Loucy (cell line): ENCODE data around the gene FGG.

Experiments used
- H2AFZ ChIP-seq: fragments of 200-600 bp; sonication (generic); 2 replicates; pipeline ENCODE4 v1.6.0; 2016; ENCODE audit warnings: antibody characterized with exemption, mild to moderate bottlenecking, low read length, moderate library complexity
- H3F3A ChIP-seq: fragments of 200-600 bp; 2 replicates; pipeline ENCODE4 v1.6.0; 2016; ENCODE audit warnings: antibody characterized with exemption, low read depth, mild to moderate bottlenecking
- H3K27me3 ChIP-seq: fragments of 200-600 bp; sonication (generic); 2 replicates; pipeline ENCODE4 v1.6.1; 2014; ENCODE audit warnings: low read length, mild to moderate bottlenecking; ENCODE audit not compliant: insufficient read depth, poor library complexity, severe bottlenecking
- H3K36me3 ChIP-seq: fragments of 200-600 bp; sonication (generic); 2 replicates; pipeline ENCODE4 v1.6.1; 2016; ENCODE audit warnings: low read length; ENCODE audit not compliant: insufficient read depth
- H3K4me1 ChIP-seq: fragments of 200-600 bp; sonication (generic); 2 replicates; pipeline ENCODE4 v1.5.1; 2014; ENCODE audit warnings: low read length, mild to moderate bottlenecking; ENCODE audit not compliant: insufficient read depth, poor library complexity, severe bottlenecking
- H3K4me2 ChIP-seq: fragments of 200-600 bp; sonication (generic); 2 replicates; pipeline ENCODE4 v1.6.0; 2014; ENCODE audit warnings: antibody characterized with exemption, low read length, low read depth, mild to moderate bottlenecking; ENCODE audit not compliant: poor library complexity, severe bottlenecking
- H3K4me3 ChIP-seq: fragments of 200-600 bp; sonication (generic); 2 replicates; pipeline ENCODE4 v1.5.1; 2014; ENCODE audit warnings: low read length, mild to moderate bottlenecking, mixed read lengths; ENCODE audit not compliant: poor library complexity, severe bottlenecking
- H3K79me2 ChIP-seq: fragments of 200-600 bp; sonication (generic); 2 replicates; pipeline ENCODE4 v1.6.1; 2014; ENCODE audit warnings: low read length; ENCODE audit not compliant: insufficient read depth
- H3K9ac ChIP-seq: fragments of 200-600 bp; sonication (generic); 2 replicates; pipeline ENCODE4 v1.6.0; 2014; ENCODE audit warnings: mild to moderate bottlenecking, low read depth, low read length, moderate library complexity; ENCODE audit not compliant: poor library complexity, severe bottlenecking
- H3K9me2 ChIP-seq: fragments of 200-600 bp; sonication (generic); replicated peaks from 2 replicates; pipeline ENCODE4 v1.6.1; 2016; ENCODE audit warnings: low read depth, low read length, mixed read lengths
- H3K9me3 ChIP-seq: fragments of 200-600 bp; sonication (generic); 2 replicates; pipeline ENCODE4 v1.6.1; 2014; ENCODE audit warnings: mild to moderate bottlenecking, antibody characterized with exemption, low read length, low read depth; ENCODE audit not compliant: insufficient read depth
- H4K20me1 ChIP-seq: fragments of 200-600 bp; sonication (generic); 2 replicates; pipeline ENCODE4 v1.6.0; 2014; ENCODE audit warnings: antibody characterized with exemption, low read length, mild to moderate bottlenecking; ENCODE audit not compliant: insufficient read depth, poor library complexity, severe bottlenecking
- CTCF ChIP-seq: fragments of 200-600 bp; sonication (generic); conservative IDR thresholded peaks from 2 replicates; pipeline ENCODE4 v1.5.1; 2014; ENCODE audit warnings: mild to moderate bottlenecking, antibody characterized with exemption, low read length
- EZH2phosphoT487 ChIP-seq: fragments of 200-600 bp; IDR thresholded peaks from 2 replicates; pipeline ENCODE4 v1.6.1; 2018; ENCODE audit warnings: antibody characterized with exemption, mild to moderate bottlenecking, moderate library complexity, borderline replicate concordance

The FGG gene

GRCh38 chr4:154643493-154643892 lies 31.0 kb upstream of the FGG start:
- no peaks in the 10 kb centered on the region for H3K4me1 ChIP-seq

GRCh38 chr4:154642373-154643009 lies 30.0 kb upstream of the FGG start:
- H3K9me2 ChIP-seq = no peaks in the 10 kb centered on the region
- H3F3A ChIP-seq = no peaks in the 10 kb centered on the region
- no peaks in the 10 kb centered on the region for H3K27me3 ChIP-seq
- no peak overlapping the region for H3K4me2 ChIP-seq
- no peaks in the 10 kb centered on the region for H3K36me3 ChIP-seq
- no peaks in the 10 kb centered on the region for H3K4me1 ChIP-seq
- no peaks in the 10 kb centered on the region for H4K20me1 ChIP-seq
- no peak overlapping the region for H2AFZ ChIP-seq
- TF ChIP-seq EZH2phosphoT487 (no peak), CTCF (no peak)
- no peaks in the 10 kb centered on the region for H3K79me2 ChIP-seq
- no peaks in the 10 kb centered on the region for H3K9me3 ChIP-seq
- H3K4me3 ChIP-seq = no peak overlapping the region
- H3K9ac ChIP-seq = no peak overlapping the region

More at GRCh38 chr4:154643493-154643892, 31.0 kb upstream of the FGG start:
- Histone ChIP-seq H3K9ac (no peak overlapping the region), H3K36me3 (no peaks in the 10 kb centered on the region), H3K9me2 (no peaks in the 10 kb centered on the region), H3F3A (no peaks in the 10 kb centered on the region), H3K4me3 (no peak overlapping the region), H3K4me2 (no peak overlapping the region), H3K27me3 (no peaks in the 10 kb centered on the region), H3K9me3 (no peaks in the 10 kb centered on the region), H2AFZ (no peak overlapping the region), H3K79me2 (no peaks in the 10 kb centered on the region), H4K20me1 (no peaks in the 10 kb centered on the region)
- TF ChIP-seq EZH2phosphoT487 (no peak), CTCF (no peak)

GRCh38 chr4:154640999-154641398 lies 28.5 kb upstream of the FGG start:
- H3K4me3 ChIP-seq = no peak overlapping the region
- TF ChIP-seq EZH2phosphoT487 (no peak), CTCF (no peak)

More at GRCh38 chr4:154640999-154641398, 28.5 kb upstream of the FGG start:
- H3K36me3 ChIP-seq = no peaks in the 10 kb centered on the region
- no peak overlapping the region for H3K4me2 ChIP-seq
- no peaks in the 10 kb centered on the region for H3K27me3 ChIP-seq
- no peaks in the 10 kb centered on the region for H3K9me3 ChIP-seq
- no peaks in the 10 kb centered on the region for H4K20me1 ChIP-seq
- no peaks in the 10 kb centered on the region for H3K9me2 ChIP-seq
- no peaks in the 10 kb centered on the region for H3F3A ChIP-seq
- no peaks in the 10 kb centered on the region for H3K4me1 ChIP-seq
- no peaks in the 10 kb centered on the region for H3K79me2 ChIP-seq
- H2AFZ ChIP-seq = no peak overlapping the region
- H3K9ac ChIP-seq = no peak overlapping the region
